Measurements from ENCODE around the gene CHRNG.
"Not testable (repeated sequence)": the region's sequence is repeated elsewhere in the genome, so short reads cannot be mapped to it uniquely, and the experiment has no call there.

The CHRNG gene

DNA sequence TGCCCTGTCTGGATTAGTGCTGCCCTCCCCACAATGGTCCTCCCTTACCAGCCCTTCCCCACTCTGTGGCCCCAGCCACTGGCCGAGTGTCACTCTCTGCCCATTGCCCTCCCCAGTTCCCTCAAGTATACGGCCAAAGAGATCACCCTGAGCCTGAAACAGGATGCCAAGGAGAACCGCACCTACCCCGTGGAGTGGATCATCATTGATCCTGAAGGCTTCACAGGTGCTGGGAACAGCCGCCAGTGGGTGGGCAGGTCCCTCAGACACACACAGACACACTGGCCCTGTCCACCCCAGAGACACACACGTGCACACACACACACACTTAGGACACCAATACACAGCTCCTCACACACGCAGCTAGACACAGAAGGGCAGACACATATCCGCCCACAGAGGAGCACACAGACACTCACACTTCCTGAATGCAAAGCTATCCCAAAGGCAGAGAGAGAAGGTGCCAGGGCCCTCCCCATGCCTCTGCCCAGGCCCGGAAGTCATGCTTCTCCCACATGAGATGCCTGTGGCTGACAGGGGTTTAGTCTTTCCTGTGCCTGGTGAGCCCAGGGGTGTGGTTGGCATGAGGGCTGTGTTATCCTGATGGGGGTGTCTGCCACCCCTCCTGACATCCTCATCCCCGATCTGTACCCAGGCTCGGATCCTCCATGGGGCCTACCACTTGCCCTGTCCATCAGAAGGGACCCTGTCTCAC is 10.6 kb upstream of the CHRNG start:
- no peak for DNase-seq (ENCODE audit: low read depth)

DNA sequence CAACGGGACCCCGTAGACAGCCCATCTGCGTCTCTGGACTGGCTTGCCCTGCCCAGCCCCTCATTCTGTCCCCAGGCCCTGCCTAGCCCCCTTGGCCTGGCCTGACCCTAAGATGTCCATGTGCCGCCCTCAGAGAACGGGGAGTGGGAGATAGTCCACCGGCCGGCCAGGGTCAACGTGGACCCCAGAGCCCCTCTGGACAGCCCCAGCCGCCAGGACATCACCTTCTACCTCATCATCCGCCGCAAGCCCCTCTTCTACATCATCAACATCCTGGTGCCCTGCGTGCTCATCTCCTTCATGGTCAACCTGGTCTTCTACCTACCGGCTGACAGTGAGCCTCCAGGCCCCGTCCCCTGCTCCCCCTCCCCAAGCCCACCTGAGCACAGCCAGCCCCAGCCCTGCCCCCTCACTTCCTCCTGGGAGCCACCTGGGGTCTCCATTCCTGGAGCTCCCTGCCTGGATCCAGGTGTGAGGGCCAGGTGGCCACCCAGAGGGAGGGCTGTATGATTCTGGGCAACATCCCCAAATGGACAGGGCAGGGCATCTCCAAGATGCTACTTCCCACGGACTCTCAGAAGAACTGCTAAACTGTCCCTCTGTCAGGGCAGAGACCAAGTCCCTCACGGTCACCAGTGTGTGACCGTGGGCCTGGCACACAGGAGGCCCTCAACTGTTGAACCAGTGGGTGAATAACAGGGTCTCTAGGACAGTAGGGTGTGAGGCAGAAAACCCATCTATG is 9.5 kb upstream of the CHRNG start:
- no peak for DNase-seq (ENCODE audit: low read depth)

DNA sequence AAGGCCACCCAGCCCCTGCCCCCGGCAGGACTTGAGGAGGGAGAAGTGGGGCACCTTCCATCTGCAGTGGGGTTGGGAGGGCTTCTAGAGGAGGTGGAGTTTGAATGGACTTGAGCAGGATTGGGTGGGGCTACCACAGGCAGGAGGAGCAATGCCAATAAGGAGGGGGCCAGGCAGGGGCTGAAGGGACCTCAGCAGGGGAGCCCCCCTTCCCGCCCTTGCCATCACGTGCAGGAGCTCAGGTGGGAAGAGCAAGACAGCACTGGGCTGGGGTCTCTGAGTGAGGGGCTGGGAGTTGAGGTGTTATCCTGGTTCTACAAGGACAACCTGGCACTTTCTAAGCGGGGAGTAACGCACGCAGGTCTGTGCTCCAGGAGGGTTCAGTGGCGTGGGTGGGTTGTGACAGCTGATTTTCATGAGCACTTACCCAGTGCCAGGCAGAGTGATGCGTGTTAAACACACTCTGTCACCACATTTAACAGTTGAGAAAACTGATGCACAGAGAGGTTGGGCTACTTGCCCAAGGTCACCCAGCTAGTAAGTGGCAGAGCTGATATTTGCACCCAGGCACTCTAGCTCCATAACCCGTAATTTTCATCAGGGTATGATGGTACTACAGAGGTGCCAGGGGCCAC is 8.7 kb upstream of the CHRNG start:
- DNase-seq (ENCODE audit: low read depth), result no peak

DNA sequence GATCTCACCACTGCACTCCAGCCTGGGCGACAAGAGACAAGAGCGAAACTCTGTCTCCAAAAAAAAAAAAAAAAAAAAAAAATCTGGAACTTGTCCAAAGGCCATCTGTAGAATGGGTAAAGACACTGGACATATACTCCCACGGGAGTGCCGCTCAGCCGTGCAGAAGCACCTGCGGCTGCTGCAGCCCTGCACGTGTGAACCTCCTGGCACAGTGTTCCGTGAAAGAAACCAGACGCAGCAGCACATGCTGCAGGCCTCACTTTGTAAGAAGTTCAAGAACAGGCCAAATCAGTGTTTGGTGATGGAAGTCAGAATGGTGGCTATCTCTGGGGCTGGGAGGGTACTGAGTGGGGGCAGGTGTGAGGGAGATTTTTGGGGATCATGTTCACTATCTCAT is 7.1 kb upstream of the CHRNG start:
- DNase-seq (ENCODE audit: low read depth), result no peak

DNA sequence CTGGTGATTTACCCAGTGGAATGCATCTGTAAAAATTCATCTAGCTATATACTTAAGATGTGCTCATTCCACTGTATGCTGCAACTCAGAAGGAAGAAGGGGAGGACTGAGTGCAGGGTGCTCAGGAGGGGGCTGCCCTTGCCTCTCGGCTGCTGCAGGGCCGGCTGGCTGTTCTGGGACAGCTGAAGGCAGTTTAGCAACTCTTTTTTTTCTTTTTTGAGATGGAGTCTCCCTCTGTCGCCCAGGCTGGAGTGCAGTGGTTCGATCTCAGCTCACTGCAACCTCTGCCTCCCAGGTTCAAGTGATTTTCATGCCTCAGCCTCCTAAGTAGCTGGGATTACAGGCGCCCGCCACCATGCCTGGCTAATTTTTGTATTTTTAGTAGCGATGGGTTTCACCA is 6.7 kb upstream of the CHRNG start:
- DNase-seq (ENCODE audit: low read depth), result not testable (repeated sequence)

DNA sequence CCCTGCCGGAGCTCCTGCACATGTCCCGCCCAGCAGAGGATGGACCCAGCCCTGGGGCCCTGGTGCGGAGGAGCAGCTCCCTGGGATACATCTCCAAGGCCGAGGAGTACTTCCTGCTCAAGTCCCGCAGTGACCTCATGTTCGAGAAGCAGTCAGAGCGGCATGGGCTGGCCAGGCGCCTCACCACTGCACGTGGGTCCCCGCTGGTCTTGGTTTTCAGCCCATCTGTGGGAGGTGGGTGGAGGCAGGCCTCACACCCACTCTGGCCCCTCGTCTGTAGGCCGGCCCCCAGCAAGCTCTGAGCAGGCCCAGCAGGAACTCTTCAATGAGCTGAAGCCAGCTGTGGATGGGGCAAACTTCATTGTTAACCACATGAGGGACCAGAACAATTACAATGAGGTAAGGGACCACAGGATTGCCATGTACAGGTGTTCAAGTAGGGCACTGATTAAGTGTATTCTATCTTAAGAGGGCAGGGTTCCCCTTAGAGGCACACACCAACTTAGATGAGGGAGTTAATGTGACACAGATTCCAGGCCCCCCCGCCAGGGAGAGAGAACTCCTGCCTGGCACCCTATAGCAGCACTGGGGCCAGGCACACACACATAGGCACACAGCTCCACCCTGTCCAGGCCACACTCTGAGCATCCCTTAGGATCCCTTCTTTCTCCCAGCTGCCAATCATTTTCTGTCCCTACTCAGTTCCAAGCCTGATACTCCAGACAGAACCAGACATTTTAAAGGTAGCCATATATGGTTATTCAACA is 5.4 kb upstream of the CHRNG start:
- no peak for DNase-seq (ENCODE audit: low read depth)

DNA sequence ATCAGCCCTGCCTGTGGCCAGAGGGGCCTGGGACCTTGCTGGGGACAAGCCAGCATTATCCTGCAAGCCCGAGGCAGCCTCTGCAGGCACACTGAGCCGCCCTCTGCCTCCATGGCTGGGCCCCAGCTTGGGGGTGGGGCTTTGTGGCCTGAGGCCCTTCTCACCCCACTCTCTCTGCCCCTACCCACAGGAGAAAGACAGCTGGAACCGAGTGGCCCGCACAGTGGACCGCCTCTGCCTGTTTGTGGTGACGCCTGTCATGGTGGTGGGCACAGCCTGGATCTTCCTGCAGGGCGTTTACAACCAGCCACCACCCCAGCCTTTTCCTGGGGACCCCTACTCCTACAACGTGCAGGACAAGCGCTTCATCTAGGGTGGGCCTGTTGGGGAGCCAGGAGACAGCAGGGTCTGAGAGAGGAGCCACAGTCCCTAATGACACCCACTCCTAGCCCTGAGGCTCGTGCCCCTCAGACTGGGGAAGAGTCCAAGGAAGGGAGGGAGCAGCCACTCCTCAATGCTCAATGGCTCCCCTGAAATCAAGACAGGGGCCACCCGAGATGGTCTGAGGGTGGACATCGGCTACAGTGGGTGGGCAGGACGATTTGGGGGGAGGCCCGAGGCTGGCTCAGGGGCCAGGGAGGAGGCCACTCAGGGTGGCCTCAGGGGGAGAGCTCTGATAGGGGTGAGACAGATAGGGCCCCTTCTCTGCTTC is 4.4 kb upstream of the CHRNG start:
- DNase-seq (ENCODE audit: low read depth), result no peak

DNA sequence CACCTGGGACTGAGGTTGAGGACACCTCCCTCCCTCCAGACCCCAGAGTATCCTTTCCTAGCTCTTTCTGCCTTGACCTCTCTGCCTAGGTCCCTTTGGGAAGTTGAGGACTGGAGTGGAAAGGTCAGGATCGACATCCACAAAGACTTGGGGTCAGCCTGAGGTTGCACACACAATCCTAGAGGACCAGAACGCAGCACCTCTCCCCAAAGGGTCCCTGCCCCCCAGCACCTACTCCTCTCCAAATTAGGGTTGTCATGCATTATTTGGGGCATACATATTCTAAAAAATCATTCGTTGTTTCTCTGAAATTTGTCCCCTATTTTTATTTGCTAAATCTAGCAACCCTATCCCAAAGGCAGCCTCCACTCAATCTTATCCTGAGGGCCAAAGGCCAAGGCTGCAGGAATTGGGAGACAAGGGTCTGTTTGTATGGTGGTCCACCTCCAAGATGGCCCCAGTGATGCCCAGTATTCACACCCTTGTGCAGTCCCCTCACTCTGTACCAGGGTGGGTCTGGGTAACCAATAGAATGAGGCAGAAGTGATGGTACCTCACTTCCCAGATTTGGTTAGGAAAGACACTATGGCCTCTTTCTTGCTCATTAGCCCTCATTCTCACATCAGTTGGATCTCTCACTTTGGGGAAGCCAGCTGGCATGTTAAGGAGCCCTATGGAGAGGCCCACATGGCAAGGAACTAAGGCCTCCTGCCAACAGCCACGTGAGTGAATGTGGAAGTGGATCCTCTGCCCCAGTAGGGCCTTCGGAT is 3.5 kb upstream of the CHRNG start:
- no peak for DNase-seq (ENCODE audit: low read depth)

DNA sequence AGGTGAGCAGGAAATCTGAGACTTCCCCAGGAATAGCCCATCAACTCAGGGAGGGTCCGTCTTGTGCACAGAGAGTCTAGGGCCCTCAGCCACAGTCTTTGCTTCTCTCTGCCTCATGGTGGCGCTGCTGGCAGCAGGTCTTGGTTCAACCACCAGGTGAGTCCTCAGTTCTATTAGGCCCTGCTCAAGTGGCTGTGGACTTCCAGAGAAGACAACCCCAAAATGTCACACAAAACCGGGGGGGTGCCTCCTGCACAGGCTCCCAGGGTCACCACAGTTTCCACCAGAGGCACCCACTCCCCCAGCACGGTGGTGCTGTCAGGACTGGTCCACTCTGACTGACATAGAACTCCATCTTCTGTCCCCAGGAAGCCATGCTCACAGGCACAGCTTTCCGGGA is 2.4 kb upstream of the CHRNG start:
- DNase-seq (ENCODE audit: low read depth), result no peak

DNA sequence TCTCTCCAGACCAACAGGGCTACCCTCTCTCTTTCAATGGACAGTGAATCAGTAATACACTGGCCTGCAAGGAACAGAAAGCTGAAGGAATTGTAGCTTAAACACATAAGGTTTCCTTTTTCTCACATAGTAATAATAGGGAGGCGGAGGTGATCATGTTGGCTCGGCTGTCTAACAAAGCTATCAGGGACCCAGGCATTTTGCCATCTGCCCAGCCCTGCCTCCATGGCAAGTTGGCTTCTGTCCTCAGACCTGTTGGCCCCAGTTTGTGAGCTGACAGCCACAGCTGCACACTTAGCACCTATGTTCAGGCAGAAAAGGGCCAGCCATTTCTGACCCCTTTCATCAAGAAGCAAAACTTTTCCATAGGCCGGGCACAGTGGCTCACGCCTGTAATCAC is 2.0 kb upstream of the CHRNG start:
- DNase-seq (ENCODE audit: low read depth), result no peak

DNA sequence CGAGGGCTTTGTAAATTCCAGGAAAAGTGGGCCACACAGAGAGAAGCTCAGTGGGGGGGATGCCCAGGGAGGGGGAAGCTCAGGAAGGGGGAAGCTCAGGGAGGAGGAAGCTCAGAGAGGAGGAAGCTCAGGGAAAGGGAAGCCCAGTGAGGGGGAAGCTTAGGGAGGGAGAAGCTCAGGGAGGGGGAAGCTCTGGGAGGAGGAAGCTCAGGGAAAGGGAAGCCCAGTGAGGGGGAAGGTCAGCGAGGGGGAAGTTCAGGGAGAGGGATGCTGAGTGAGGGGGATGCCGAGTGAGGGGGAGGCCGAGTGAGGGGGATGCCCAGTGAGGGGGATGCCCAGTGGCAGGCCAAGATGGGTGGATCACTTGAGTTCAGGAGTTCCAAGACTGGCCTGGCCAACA is 821 bp upstream of the CHRNG start:
- no peak for DNase-seq (ENCODE audit: low read depth)

DNA sequence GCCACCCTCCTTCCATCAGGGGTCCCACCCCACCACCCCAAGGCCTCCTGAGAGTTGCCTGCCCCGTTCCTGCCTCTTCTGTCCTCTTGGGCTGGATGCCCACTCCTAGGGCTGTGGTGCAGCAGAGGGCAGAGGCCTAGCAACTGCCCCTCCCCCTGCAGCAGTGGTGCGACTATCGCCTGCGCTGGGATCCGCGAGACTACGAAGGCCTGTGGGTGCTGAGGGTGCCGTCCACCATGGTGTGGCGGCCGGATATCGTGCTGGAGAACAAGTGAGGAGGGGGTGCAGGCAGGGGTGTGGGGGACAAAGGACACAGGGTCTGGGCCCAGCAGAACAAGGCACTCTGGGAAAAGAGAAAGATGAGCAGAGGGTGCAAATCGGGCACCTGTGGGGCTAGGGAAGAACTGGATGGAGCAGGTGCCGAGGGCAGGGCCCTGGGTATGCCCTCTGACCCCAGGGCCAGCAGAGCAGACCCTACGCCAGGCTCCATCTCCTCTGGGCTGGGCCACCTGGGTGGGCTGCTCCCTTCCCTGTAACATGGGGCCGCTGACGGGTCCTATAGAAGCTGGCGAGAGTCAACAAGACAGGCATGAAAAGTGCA is 1.0 kb downstream of the CHRNG start:
- DNase-seq (ENCODE audit: low read depth), result no peak

DNA sequence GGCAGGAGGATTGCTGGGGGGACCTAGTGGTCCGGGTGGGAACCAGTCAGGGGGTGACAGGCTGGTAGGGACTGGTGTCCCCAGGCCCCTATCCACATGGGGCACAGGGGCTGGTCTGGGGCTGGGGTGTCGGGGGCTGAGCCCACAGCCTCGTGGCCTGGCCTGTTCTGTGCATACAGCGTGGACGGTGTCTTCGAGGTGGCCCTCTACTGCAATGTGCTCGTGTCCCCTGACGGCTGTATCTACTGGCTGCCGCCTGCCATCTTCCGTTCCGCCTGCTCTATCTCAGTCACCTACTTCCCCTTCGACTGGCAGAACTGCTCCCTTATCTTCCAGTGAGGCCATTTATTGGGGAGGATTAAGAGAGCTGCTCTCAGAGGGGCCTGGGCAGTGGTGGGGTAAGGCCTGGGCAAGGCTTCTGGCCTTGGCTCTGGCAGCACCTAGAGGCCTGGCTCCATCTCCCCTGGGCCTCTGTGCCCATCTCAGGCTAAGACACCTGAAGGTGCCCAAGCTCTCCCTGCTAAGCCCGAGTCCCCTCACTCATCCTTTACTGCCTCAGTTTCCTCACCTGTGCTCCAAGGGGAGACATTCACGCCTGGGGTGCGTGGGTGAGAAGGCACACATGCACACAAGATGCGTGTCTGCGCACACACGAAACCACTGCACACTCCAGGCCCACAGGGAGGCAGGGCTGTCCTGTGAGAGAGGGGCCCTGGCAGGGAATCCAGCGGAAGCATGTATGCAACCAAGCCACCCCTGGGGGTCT is 1.9 kb downstream of the CHRNG start:
- DNase-seq (ENCODE audit: low read depth), result no peak

DNA sequence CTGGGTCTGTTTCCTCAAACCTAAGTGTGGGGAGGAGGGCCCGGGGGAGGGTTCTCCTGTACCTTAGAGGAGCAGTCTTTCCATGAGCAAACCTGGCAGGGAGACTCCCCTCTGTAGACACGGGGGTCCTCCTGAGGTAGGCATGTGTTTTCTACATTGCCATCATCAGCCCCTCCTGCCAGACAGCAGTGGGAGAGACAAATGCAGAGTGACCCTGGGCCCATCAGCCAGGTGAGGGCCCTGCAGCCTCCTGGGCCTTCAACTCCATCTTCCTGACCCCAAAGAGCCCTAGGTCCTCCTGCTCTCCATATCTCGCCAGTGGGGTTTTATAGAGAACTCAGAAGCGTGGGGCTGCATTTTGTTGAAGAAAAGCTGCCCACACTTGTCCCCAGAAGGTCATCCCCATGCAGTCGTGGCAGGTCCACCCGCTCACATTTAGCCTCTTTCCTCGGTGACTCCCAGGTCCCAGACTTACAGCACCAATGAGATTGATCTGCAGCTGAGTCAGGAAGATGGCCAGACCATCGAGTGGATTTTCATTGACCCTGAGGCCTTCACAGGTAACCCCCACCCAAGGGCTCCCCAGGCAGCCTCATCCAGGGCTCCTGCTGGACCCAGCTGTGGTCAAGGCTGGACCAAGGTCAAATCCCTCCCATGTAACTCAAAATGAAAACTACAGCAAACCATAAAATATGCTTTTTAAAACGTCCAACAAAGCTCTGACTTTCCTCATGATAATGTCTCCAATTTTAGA is 2.6 kb downstream of the CHRNG start:
- DNase-seq (ENCODE audit: low read depth), result no peak

DNA sequence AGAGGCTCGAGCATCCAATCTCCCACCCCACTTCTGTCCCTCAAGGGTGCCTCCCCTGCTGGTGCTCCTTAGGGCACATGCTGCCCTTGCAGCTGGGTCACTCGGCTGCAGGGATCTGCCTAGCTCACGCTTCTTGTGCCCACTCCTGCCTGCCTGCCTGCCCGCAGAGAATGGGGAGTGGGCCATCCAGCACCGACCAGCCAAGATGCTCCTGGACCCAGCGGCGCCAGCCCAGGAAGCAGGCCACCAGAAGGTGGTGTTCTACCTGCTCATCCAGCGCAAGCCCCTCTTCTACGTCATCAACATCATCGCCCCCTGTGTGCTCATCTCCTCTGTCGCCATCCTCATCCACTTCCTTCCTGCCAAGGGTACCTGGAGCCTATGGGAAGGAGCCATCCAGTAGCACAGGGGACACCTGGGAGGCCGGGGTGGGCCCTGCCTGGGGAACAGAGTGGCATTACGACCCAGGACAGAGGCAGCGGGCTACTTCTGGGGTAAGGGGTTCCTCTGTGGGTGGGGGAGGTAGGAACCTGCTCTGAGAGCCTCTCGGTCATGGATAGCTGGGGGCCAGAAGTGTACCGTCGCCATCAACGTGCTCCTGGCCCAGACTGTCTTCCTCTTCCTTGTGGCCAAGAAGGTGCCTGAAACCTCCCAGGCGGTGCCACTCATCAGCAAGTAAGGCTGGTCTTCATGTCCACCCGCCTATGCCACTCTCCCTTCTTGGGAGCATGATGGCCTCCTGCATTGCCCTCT is 3.4 kb downstream of the CHRNG start:
- no peak for DNase-seq (ENCODE audit: low read depth)

DNA sequence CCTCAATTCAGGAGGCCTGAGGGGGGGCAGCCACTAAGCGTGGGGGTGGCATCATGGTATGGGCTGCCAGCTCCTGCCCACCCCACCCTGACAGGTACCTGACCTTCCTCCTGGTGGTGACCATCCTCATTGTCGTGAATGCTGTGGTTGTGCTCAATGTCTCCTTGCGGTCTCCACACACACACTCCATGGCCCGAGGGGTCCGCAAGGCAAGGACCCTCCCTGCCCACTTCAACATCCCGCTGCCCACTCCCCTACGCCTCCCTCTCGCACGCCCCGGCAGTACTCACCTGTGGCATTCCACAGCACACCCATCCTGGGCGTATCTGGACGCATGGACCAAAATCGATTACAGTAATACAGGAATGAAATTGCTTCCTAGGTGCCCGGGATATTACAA is 4.0 kb downstream of the CHRNG start:
- no peak for DNase-seq (ENCODE audit: low read depth)

DNA sequence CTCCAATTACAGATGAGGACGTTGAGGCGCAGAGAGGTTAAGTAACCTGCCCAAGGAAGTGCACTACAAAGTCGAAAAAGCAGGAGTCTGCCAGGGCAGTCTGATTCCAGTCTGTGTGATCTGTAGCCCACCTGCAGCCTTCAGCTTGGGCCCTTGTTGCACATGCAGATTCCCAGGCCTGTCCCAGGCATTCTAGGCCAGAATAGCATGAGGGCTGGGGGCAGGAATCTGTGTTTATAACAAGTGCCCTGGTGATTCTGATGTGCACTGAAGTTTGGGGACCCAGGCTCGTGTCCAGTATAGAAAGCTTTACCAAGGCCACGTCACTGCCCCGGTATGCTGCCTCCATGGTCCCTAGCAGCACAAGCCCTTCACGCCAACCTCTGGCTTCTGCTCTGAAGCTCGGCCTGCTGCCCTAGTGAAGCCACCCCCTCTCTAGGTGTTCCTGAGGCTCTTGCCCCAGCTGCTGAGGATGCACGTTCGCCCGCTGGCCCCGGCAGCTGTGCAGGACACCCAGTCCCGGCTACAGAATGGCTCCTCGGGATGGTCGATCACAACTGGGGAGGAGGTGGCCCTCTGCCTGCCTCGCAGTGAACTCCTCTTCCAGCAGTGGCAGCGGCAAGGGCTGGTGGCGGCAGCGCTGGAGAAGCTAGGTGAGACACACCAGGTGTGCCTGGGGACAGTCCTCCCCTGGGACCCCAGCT is 4.6 kb downstream of the CHRNG start:
- DNase-seq (ENCODE audit: low read depth), result no peak

DNA sequence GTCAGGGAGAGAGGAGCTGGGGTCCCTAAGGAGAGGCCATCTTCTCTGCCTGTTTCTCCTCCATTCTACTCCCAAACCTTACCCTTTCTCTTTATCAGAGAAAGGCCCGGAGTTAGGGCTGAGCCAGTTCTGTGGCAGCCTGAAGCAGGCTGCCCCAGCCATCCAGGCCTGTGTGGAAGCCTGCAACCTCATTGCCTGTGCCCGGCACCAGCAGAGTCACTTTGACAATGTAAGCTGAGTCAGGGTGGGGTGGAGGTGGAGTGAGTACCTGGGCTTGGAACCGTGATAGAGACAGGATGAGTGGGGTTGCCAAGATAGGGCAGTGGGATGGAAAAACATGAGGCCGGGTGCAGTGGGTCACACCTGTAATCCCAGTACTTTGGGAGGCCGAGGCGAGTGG is 5.2 kb downstream of the CHRNG start:
- no peak for DNase-seq (ENCODE audit: low read depth)

All from stimulated activated CD8-positive, alpha-beta memory T cell treated with anti-CD3 and anti-CD28 coated beads, Interleukin-12 subunit alpha, Interleukin-12 subunit beta, amount 100 ng/mL, for 4 hours (primary cell).